Fibroblast of the aortic adventitia (primary cell): ENCODE measurements around the gene TRMT1. TPM values are rescaled to one million over a fixed set of nuclear protein-coding genes. Genes with fewer than 3 reads are reported as not detected.
A peak's percentile ranks its signal among the peaks of the same experiment; 100 is the strongest.

Experiments
- DNase-seq: peaks from one replicate; pipeline ENCODE4 v3.0.0-alpha.2; 2010; ENCODE audit warnings: low read depth
- H3K4me3 ChIP-seq: 2 replicates; pipeline ENCODE4 v1.5.1; 2011; ENCODE audit warnings: low read depth, mild to moderate bottlenecking, control low read depth, low read length, moderate library complexity
- CTCF ChIP-seq: IDR thresholded peaks from 2 replicates; pipeline ENCODE4 v1.5.1; 2011; ENCODE audit warnings: mild to moderate bottlenecking, low read length, control low read depth, inconsistent platforms; ENCODE audit not compliant: insufficient read depth
- total RNA-seq: library from RNA; depleted of rRNA; stranded (reverse); fragments of >200 nt; gene quantifications from 2 replicates; pipeline ENCODE4 v1.2.3, GENCODE V29; 2012; ENCODE audit warnings: low replicate concordance

Gene TRMT1
- total RNA-seq, 1 donor, result 23.9 TPM

- no peak for DNase-seq
- no peak overlapping the region for H3K4me3 ChIP-seq
- TF ChIP-seq CTCF, result no peak
These were observed 22.4 kb downstream of the TRMT1 start for GRCh38 chr19:13094106-13094504.

- TF ChIP-seq CTCF, result peak; percentile 88
- peak; percentile 86 for DNase-seq
- H3K4me3 ChIP-seq, result no peak overlapping the region
These were observed 23.0 kb downstream of the TRMT1 start for GRCh38 chr19:13093407-13094105.

- no peak overlapping the region for H3K4me3 ChIP-seq
- TF ChIP-seq CTCF, result no peak
- no peak for DNase-seq
These were observed 23.8 kb downstream of the TRMT1 start for GRCh38 chr19:13092606-13093235.

- DNase-seq, result peak; percentile 54
- no peak for TF ChIP-seq CTCF
- no peak overlapping the region for H3K4me3 ChIP-seq
These were observed 24.4 kb downstream of the TRMT1 start for GRCh38 chr19:13092158-13092543.

- H3K4me3 ChIP-seq, result no peak overlapping the region
- peak; percentile 96 for DNase-seq
- TF ChIP-seq CTCF, result no peak
These were observed 25.0 kb downstream of the TRMT1 start for GRCh38 chr19:13091400-13092157.

GRCh38 chr19:13090511-13091231, 25.9 kb downstream of the TRMT1 start:
- TF ChIP-seq CTCF, result no peak
- no peak for DNase-seq
- no peak overlapping the region for H3K4me3 ChIP-seq
